ENCODE results near the gene LSM14B.
"Not testable (repeated sequence)": the region's sequence is repeated elsewhere in the genome, so short reads cannot be mapped to it uniquely, and the experiment has no call there.

LSM14B gene

DNA sequence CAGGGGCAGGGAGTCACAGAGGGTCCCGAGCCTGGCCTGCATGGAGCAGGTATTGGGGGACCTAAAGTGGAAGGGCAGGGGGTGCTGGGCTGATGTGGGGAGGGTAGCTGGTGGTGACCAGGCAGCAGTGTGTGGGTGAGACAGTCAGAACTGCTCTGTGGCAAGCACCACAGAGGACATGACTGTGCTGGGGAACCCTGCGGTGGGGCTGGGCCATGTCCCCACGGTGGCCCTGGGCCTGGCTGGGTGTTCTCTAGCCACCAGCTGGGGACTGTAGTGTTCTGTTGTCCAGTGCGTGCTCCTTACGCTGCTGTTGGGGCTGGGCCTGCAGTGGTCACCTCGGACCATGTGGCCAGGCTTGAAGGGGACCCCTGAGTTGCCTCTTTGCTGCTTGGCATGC, 24.9 kb downstream of the LSM14B start:
- TF ChIP-seq EZH2 (IDR thresholded peaks at IDR 0.05; ENCODE audit: borderline replicate concordance, low read depth, low read length, severe bottlenecking) (no peak), CTCF (IDR thresholded peaks at IDR 0.05; ENCODE audit: borderline replicate concordance, extremely low read depth, low read length, poor library complexity, severe bottlenecking) (no peak)
- Histone ChIP-seq H2AFZ (ENCODE audit: low read depth, low read length) (no peak overlapping the region), H3K27me3 (ENCODE audit: insufficient read depth, low read length, poor library complexity) (no peaks in the 10 kb centered on the region), H3K9me3 (ENCODE audit: insufficient read depth, low read length, severe bottlenecking) (no peaks in the 10 kb centered on the region), H4K20me1 (ENCODE audit: insufficient read depth, low read length) (peaks cover 81% of the 10 kb centered on the region), H3K4me2 (ENCODE audit: insufficient read depth, low read length) (peak overlapping the region; percentile 17; the same call in 1 of the 2 replicates), H3K27ac (ENCODE audit: low read length) (no peak overlapping the region), H3K4me3 (ENCODE audit: low read depth in 1 of 2, low read length in 2 of 2) (no peak overlapping the region), H3K79me2 (ENCODE audit: insufficient read depth, low read length) (peaks cover 95% of the 10 kb centered on the region), H3K9ac (ENCODE audit: low read depth, low read length) (no peak overlapping the region), H3K4me1 (ENCODE audit: insufficient read depth, low read length) (peaks cover 27% of the 10 kb centered on the region), H3K36me3 (ENCODE audit: insufficient read depth, low read length) (peaks cover 23% of the 10 kb centered on the region)
- DNase-seq: no peak
- no peak for ATAC-seq (ENCODE audit: insufficient read depth, low read depth)

- no peak for ATAC-seq (ENCODE audit: insufficient read depth, low read depth)
- TF ChIP-seq CTCF (IDR thresholded peaks at IDR 0.05; ENCODE audit: borderline replicate concordance, extremely low read depth, low read length, poor library complexity, severe bottlenecking) (no peak), EZH2 (IDR thresholded peaks at IDR 0.05; ENCODE audit: borderline replicate concordance, low read depth, low read length, severe bottlenecking) (no peak)
- no peaks in the 10 kb centered on the region for H3K27me3 ChIP-seq (ENCODE audit: insufficient read depth, low read length, poor library complexity)
- H3K9me3 ChIP-seq (ENCODE audit: insufficient read depth, low read length, severe bottlenecking): no peaks in the 10 kb centered on the region
- H3K36me3 ChIP-seq (ENCODE audit: insufficient read depth, low read length): peaks cover 27% of the 10 kb centered on the region
- H3K4me2 ChIP-seq (ENCODE audit: insufficient read depth, low read length): peak overlapping the region; percentile 17; the same call in 1 of the 2 replicates
- H3K27ac ChIP-seq (ENCODE audit: low read length): no peak overlapping the region
- H3K79me2 ChIP-seq (ENCODE audit: insufficient read depth, low read length): peaks cover 95% of the 10 kb centered on the region
- H2AFZ ChIP-seq (ENCODE audit: low read depth, low read length): no peak overlapping the region
- no peak overlapping the region for H3K9ac ChIP-seq (ENCODE audit: low read depth, low read length)
- no peak overlapping the region for H3K4me3 ChIP-seq (ENCODE audit: low read depth in 1 of 2, low read length in 2 of 2)
- DNase-seq: no peak
- peaks cover 81% of the 10 kb centered on the region for H4K20me1 ChIP-seq (ENCODE audit: insufficient read depth, low read length)
- H3K4me1 ChIP-seq (ENCODE audit: insufficient read depth, low read length): peaks cover 26% of the 10 kb centered on the region
Observed at GRCh38 chr20:62147528-62147927, 25.3 kb downstream of the LSM14B start.

- peaks cover 86% of the 10 kb centered on the region for H4K20me1 ChIP-seq (ENCODE audit: insufficient read depth, low read length)
- not testable (repeated sequence) for ATAC-seq (ENCODE audit: insufficient read depth, low read depth); H3K9ac ChIP-seq (ENCODE audit: low read depth, low read length); DNase-seq; H3K27me3 ChIP-seq (ENCODE audit: insufficient read depth, low read length, poor library complexity); H3K4me3 ChIP-seq (ENCODE audit: low read depth in 1 of 2, low read length in 2 of 2); H3K4me2 ChIP-seq (ENCODE audit: insufficient read depth, low read length); H2AFZ ChIP-seq (ENCODE audit: low read depth, low read length); H3K27ac ChIP-seq (ENCODE audit: low read length); H3K9me3 ChIP-seq (ENCODE audit: insufficient read depth, low read length, severe bottlenecking)
- peaks cover 35% of the 10 kb centered on the region for H3K36me3 ChIP-seq (ENCODE audit: insufficient read depth, low read length)
- peaks cover 96% of the 10 kb centered on the region for H3K79me2 ChIP-seq (ENCODE audit: insufficient read depth, low read length)
- peaks cover 26% of the 10 kb centered on the region for H3K4me1 ChIP-seq (ENCODE audit: insufficient read depth, low read length)
Observed at GRCh38 chr20:62148383-62148782, 26.1 kb downstream of the LSM14B start.

DNA sequence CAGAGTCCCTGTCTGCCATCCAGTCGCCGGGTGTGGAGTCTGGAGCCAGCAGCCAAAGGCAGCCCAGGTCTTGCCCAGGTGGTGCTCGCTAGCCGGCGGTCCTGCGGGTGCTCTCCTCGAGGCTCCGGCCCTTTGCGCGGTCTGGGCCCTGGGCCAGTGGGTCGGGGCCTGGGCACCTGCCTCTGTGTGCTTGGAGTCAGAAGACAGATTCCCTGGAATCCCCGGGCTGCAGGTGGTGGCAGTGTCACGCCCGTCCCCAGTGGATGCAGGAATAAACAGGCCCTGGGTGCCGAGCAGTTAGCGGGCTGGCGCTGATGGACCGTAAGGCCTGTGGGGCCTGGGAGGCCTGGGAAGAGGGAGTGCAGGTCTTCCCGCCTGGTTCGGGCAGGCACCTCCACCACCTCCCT, 26.6 kb downstream of the LSM14B start:
- H3K9ac ChIP-seq (ENCODE audit: low read depth, low read length): no peak overlapping the region

More for the DNA sequence above, 26.6 kb downstream of the LSM14B start:
- no peak for TF ChIP-seq CTCF (IDR thresholded peaks at IDR 0.05; ENCODE audit: borderline replicate concordance, extremely low read depth, low read length, poor library complexity, severe bottlenecking)
- TF ChIP-seq EZH2 (IDR thresholded peaks at IDR 0.05; ENCODE audit: borderline replicate concordance, low read depth, low read length, severe bottlenecking): no peak
- Histone ChIP-seq H3K4me2 (ENCODE audit: insufficient read depth, low read length) (no peak overlapping the region), H3K4me1 (ENCODE audit: insufficient read depth, low read length) (peaks cover 26% of the 10 kb centered on the region), H2AFZ (ENCODE audit: low read depth, low read length) (no peak overlapping the region), H3K9me3 (ENCODE audit: insufficient read depth, low read length, severe bottlenecking) (no peaks in the 10 kb centered on the region), H3K27me3 (ENCODE audit: insufficient read depth, low read length, poor library complexity) (no peaks in the 10 kb centered on the region), H3K4me3 (ENCODE audit: low read depth in 1 of 2, low read length in 2 of 2) (no peak overlapping the region), H3K79me2 (ENCODE audit: insufficient read depth, low read length) (peaks cover 99% of the 10 kb centered on the region), H4K20me1 (ENCODE audit: insufficient read depth, low read length) (peaks cover 91% of the 10 kb centered on the region), H3K27ac (ENCODE audit: low read length) (no peak overlapping the region), H3K36me3 (ENCODE audit: insufficient read depth, low read length) (peaks cover 40% of the 10 kb centered on the region)
- ATAC-seq (ENCODE audit: insufficient read depth, low read depth) (no peak), DNase-seq (no peak)
